K562 treated with DMSO at 1 percent for 4 hours (cell line): Measurements from ENCODE around the gene CACNB4. TPM values are rescaled to one million over a fixed set of nuclear protein-coding genes. Genes with fewer than 3 reads are reported as not detected.

Source experiments
- total RNA-seq: library from RNA; unstranded; fragments of 300-600 nt; gene quantifications from 2 replicates; pipeline ENCODE4 v1.2.3, GENCODE V29; 2022; ENCODE audit not compliant: insufficient read depth

Gene CACNB4
- not detected in 2 replicates for total RNA-seq

DNA sequence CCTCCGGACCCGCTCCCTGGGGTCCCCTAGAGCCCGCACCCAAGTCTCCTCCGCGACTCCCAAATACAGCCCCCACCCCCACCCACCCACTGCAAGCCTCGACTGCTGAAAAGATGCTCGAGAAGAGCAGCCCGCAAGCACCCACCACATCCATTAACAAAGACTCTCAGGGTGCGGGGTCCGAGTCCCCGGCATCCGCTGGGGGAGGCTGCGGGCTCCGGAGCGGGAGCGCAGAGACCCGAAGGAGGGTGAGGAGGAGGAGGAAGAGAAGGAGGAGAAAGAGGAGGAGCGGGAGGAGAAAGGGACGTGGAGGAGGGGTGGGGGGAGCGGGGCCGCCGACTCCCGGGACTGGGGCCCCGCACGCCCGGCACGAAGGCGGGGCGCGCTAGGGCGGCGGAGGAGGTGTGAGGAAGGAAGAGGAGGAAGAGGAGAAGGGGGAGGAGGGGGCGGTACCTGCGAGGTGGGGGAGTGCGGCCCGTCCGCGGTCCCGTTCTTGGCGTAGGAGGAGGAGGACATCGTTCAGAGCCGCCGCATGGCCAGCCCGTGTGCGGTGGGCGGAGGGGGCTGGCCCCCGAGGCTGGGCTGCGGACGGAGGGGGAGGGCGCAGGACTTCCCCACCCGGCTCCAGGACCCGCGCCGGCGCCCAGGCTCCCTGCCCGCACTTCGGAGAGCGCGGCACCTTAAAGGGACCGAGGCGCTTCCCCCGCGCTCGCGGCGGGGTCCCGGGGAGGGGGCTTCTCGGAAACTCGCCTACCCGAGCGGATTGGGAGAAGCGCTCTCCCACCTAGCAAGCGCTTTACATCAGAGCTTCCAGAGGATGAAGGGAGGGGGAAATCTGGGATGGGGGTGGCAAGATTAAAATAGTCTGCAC lies at the start of gene CACNB4:
TSS of gene CACNB4 (minus strand) at position 549 of the 871 bp plus-strand sequence.

DNA sequence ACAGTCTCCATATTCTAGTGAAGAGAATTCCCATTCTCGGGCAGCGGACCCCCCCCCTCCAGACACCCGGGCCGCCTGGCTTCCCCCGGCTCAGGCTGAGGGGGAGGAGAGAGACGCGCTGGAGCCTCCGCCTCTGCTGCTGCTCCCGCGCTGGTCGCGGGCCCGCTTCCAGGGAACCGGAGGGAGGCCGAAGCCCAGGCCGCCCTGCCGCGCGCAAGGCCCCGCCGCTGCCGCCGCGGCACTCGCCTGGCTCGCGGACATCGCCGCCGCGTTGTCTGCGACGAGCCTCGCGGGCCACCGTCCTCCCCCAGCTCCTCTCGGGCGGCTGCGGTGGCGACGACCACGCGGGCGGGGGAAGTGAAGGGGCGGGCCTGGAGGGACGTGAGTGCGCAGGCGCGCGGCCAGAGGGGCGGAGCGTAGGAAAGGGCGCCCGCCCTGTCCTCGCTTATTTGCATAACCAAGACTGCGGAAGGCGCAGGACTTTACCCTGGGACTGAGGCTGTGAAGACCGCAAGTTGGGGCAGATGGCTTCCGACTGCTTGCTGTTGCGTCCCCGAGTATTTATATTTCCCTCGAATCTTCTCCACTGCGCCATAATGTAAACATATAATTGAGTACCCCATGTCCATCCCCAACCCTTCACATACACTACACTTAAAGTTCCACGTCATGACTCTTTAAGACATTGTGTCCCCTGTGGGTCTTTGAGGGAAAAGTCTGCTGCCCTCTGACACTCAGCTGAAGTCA lies 270.5 kb downstream of the CACNB4 start, which contains the start of gene ARL5A:
TSS of gene ARL5A (minus strand) at position 279 of the 747 bp plus-strand sequence. CDS start at position 34, 245 bp downstream.

Other genes with a start within 250 kb of the CACNB4 start
- gene STAM2, start 76.7 kb upstream of the CACNB4 start, total RNA-seq: 5.6 and 6.1 TPM in 2 replicates
- 0.46 TPM in 1 of 2 replicates, not detected in the other for gene FMNL2, start 236.1 kb upstream of the CACNB4 start, total RNA-seq